ENCODE results near the gene RASSF9. TPM values are rescaled to one million over a fixed set of nuclear protein-coding genes. Genes with fewer than 3 reads are reported as not detected.

The RASSF9 gene
- total RNA-seq, 2 donors from 2014 or later, result 0.27 to 0.89 TPM

GRCh38 chr12:85765453-85765869 lies 70.7 kb downstream of the RASSF9 start:
- intact Hi-C loops (cut with DNase I, micrococcal nuclease), result no loop called here
- DNase-seq (no peak), ATAC-seq (no peak)

DNA sequence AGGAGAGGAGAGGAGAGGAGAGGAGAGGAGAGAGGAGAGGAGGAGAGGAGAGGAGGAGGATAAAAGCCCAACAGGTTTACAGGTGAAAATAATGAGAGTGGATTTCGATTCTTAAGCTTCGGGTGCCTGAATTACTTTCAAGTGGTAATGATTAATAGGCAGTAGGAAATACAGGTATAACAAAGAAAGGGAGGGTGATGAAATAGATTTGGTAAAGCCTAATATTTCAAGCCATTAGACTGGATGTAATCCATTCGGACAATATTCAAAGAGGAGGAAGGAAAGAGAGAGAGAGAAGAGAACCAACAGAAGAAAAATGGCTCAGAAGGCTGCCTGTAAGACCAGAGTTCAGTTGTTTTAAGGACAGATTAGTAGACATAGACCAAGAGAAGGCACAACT lies 76.6 kb downstream of the RASSF9 start:
- ATAC-seq (no peak), DNase-seq (no peak)
- intact Hi-C loops (cut with DNase I, micrococcal nuclease), result no loop called here

GRCh38 chr12:85759091-85759490 lies 77.1 kb downstream of the RASSF9 start:
- no peak for DNase-seq
- intact Hi-C loops (cut with DNase I, micrococcal nuclease), result no loop called here
- no peak for ATAC-seq

GRCh38 chr12:85755760-85756159 lies 80.4 kb downstream of the RASSF9 start:
- ATAC-seq, result no peak

More at GRCh38 chr12:85755760-85756159, 80.4 kb downstream of the RASSF9 start:
- intact Hi-C loops (cut with DNase I, micrococcal nuclease), result no loop called here
- DNase-seq, result no peak

Other genes with a start within 250 kb of the RASSF9 start
- under 1 TPM; 0.31 to 0.34 TPM for gene NTS, start 37.9 kb upstream of the RASSF9 start, total RNA-seq